ENCODE results near the gene AIRE.

DNA sequence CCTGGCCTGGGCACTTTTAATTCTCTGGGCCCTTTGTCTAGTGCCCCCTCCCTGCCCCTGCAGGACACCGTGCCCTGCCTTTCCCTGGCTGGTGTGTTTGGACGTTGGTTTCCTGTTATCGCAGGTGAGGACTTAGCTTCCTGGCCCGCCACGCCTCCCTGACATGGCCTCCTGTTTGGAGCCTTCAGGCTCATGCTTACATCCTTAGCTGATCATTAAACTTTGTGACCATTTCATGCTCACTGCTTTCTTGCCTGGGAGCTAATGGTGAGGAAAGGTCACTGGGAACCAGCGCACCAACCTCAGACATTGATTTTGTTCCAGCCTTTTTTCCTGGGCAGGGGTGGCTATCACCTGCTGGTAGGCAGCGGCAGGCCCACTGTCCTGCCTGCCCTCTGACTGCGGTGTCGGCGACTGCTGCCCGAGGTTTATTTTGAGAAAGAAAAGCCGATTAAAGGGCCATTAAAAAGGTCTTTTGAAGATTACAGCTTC, 17.9 kb downstream of the AIRE start:
- TF ChIP-seq, protein P1, sequence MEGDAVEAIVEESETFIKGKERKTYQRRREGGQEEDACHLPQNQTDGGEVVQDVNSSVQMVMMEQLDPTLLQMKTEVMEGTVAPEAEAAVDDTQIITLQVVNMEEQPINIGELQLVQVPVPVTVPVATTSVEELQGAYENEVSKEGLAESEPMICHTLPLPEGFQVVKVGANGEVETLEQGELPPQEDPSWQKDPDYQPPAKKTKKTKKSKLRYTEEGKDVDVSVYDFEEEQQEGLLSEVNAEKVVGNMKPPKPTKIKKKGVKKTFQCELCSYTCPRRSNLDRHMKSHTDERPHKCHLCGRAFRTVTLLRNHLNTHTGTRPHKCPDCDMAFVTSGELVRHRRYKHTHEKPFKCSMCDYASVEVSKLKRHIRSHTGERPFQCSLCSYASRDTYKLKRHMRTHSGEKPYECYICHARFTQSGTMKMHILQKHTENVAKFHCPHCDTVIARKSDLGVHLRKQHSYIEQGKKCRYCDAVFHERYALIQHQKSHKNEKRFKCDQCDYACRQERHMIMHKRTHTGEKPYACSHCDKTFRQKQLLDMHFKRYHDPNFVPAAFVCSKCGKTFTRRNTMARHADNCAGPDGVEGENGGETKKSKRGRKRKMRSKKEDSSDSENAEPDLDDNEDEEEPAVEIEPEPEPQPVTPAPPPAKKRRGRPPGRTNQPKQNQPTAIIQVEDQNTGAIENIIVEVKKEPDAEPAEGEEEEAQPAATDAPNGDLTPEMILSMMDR (IDR thresholded peaks at IDR 0.05) = no peak
- no peak for TF ChIP-seq EP300 (IDR thresholded peaks at IDR 0.05)

Data from ovary (tissue), 3 donors.